Keratinocyte (primary cell): Measurements from ENCODE around the gene OVAAL. TPM values are rescaled to one million over a fixed set of nuclear protein-coding genes. Genes with fewer than 3 reads are reported as not detected.

Source experiments
- DNase-seq: peaks from one replicate; pipeline ENCODE4 v3.0.0-alpha.2; 2011; ENCODE audit warnings: low read depth, missing footprints, low spot score
- FAIRE-seq: peaks from 2 replicates; lab custom pipeline; 2011; peaks lifted over from hg19 to GRCh38; lab: Jason Lieb, UNC
- H2AFZ ChIP-seq: 2 replicates; pipeline ENCODE4 v1.6.0; 2012; ENCODE audit warnings: low read length, control low read depth, inconsistent platforms; ENCODE audit not compliant: control insufficient read depth
- H3K27ac ChIP-seq: 2 replicates; pipeline ENCODE4 v1.5.1; 2011; ENCODE audit warnings: low read length; ENCODE audit not compliant: control insufficient read depth, insufficient read depth
- H3K27me3 ChIP-seq: 3 replicates; pipeline ENCODE4 v1.6.0; 2011; ENCODE audit warnings: low read length; ENCODE audit not compliant: control insufficient read depth, insufficient read depth; ENCODE audit errors: extremely low read depth
- H3K36me3 ChIP-seq, 2 experiments: 2 replicates in 1 of 2; 3 replicates in 1 of 2; pipeline ENCODE4 v1.5.1; 2011; ENCODE audit warnings: low read length in 2 of 2, mild to moderate bottlenecking in 1 of 2; ENCODE audit not compliant: control insufficient read depth in 2 of 2, insufficient read depth in 2 of 2; ENCODE audit errors: extremely low read depth in 1 of 2
- H3K4me1 ChIP-seq: 3 replicates; pipeline ENCODE4 v1.5.1; 2011; ENCODE audit warnings: low read length; ENCODE audit not compliant: control insufficient read depth, insufficient read depth; ENCODE audit errors: extremely low read depth
- H3K4me2 ChIP-seq: 3 replicates; pipeline ENCODE4 v1.6.0; 2011; ENCODE audit warnings: low read depth, low read length; ENCODE audit not compliant: control insufficient read depth, insufficient read depth; ENCODE audit errors: extremely low read depth
- H3K4me3 ChIP-seq, 3 experiments: fragments of 200-600 bp in 1 of 3; sonication (generic) in 1 of 3; 2 replicates in 2 of 3; 3 replicates in 1 of 3; pipeline ENCODE4 v1.5.1; 2011 to 2016; ENCODE audit warnings: low read length in 3 of 3, mild to moderate bottlenecking in 3 of 3, control low read depth in 2 of 3, inconsistent platforms in 1 of 3, low read depth in 1 of 3, mixed read lengths in 1 of 3, mixed run types in 1 of 3, moderate library complexity in 1 of 3; ENCODE audit not compliant: control insufficient read depth in 2 of 3, insufficient read depth in 2 of 3; ENCODE audit errors: extremely low read depth in 1 of 3
- H3K79me2 ChIP-seq: 2 replicates; pipeline ENCODE4 v1.6.0; 2012; ENCODE audit warnings: low read length; ENCODE audit not compliant: control insufficient read depth, insufficient read depth
- H3K9ac ChIP-seq: 3 replicates; pipeline ENCODE4 v1.6.0; 2011; ENCODE audit warnings: low read length; ENCODE audit not compliant: control insufficient read depth, insufficient read depth; ENCODE audit errors: extremely low read depth
- H3K9me1 ChIP-seq: 3 replicates; pipeline ENCODE4 v1.6.0; 2011; ENCODE audit warnings: low read length; ENCODE audit not compliant: control insufficient read depth, insufficient read depth; ENCODE audit errors: extremely low read depth
- H3K9me3 ChIP-seq: 2 replicates; pipeline ENCODE4 v1.5.1; 2012; ENCODE audit warnings: low read depth, low read length; ENCODE audit not compliant: control insufficient read depth
- H4K20me1 ChIP-seq: 3 replicates; pipeline ENCODE4 v1.6.0; 2011; ENCODE audit warnings: low read length; ENCODE audit not compliant: control insufficient read depth, insufficient read depth; ENCODE audit errors: extremely low read depth
- CTCF ChIP-seq, 3 experiments: IDR thresholded peaks in 1 of 3; conservative IDR thresholded peaks in 1 of 3; optimal IDR thresholded peaks in 1 of 3; 2 replicates in 2 of 3; 3 replicates in 1 of 3; pipeline versions ENCODE3 to v1.5.1; 2011; ENCODE audit warnings: low read length in 3 of 3, mild to moderate bottlenecking in 3 of 3, moderate library complexity in 2 of 3, control low read depth in 1 of 3, inconsistent platforms in 1 of 3; ENCODE audit not compliant: insufficient read depth in 2 of 3; ENCODE audit errors: extremely low read depth in 1 of 3
- EZH2 ChIP-seq: IDR thresholded peaks from one replicate; pipeline ENCODE4 v1.6.1; 2012; ENCODE audit warnings: inconsistent platforms, mild to moderate bottlenecking, low read length, moderate library complexity
- dilution Hi-C: fragments of 300-500 bp; cut with MboI; formaldehyde crosslinking; loops from one replicate; pipeline ENCODE4 v1.7.0; 2020; ENCODE audit warnings: low sequenced_read_pairs; ENCODE audit not compliant: extremely low pct_ligation_motif_present
- polyA plus RNA-seq, 5 experiments: library from polyadenylated mRNA; depleted of rRNA in 3 of 5; stranded (reverse) in 3 of 5; stranded (forward) in 1 of 5; unstranded in 1 of 5; fragments of >200 nt; gene quantifications; 1 replicate in 1 of 5; 2 replicates in 3 of 5; 3 replicates in 1 of 5; pipeline versions ENCODE4 v1.2.1 to v1.2.3, GENCODE V29; 2011 to 2012; ENCODE audit warnings: missing spikeins in 2 of 5, low read depth in 1 of 5, low replicate concordance in 1 of 5

The OVAAL gene
- polyA plus RNA-seq, 1 donor (not counting 4 experiments of a cell fraction or from before 2014, with no cell fraction given), result not detected

- no peak overlapping the region for H3K27ac ChIP-seq
- H4K20me1 ChIP-seq, result no peaks in the 10 kb centered on the region
- no peak overlapping the region for H3K4me2 ChIP-seq
- no peaks in the 10 kb centered on the region for H3K79me2 ChIP-seq
- no peaks in the 10 kb centered on the region for H3K9me3 ChIP-seq
- FAIRE-seq, result no peak
- no peak for DNase-seq
- TF ChIP-seq EZH2, result no peak
- no peaks in the 10 kb centered on the region for H3K27me3 ChIP-seq
- H3K9ac ChIP-seq, result no peak overlapping the region
- H2AFZ ChIP-seq, result no peak overlapping the region
- H3K4me1 ChIP-seq, result peaks cover 21% of the 10 kb centered on the region
- no peak overlapping the region for H3K4me3 ChIP-seq
- no peaks in the 10 kb centered on the region for H3K36me3 ChIP-seq
- no peaks in the 10 kb centered on the region for H3K9me1 ChIP-seq
- dilution Hi-C loops, result no loop called here
Measured at GRCh38 chr1:180588121-180588520, 29.4 kb downstream of the OVAAL start.

- Histone ChIP-seq H3K79me2 (no peaks in the 10 kb centered on the region), H3K9me3 (no peaks in the 10 kb centered on the region), H3K36me3 (no peaks in the 10 kb centered on the region), H3K4me1 (peaks cover 15% of the 10 kb centered on the region), H2AFZ (no peak overlapping the region), H3K4me3 (no peak overlapping the region), H4K20me1 (no peaks in the 10 kb centered on the region), H3K9me1 (no peaks in the 10 kb centered on the region), H3K4me2 (no peak overlapping the region), H3K9ac (no peak overlapping the region), H3K27me3 (no peaks in the 10 kb centered on the region), H3K27ac (no peak overlapping the region)
- FAIRE-seq, result no peak
- DNase-seq, result no peak
- TF ChIP-seq EZH2, result no peak
- no peak for TF ChIP-seq CTCF (optimal IDR thresholded peaks at IDR 0.05 in 1 of 3, IDR thresholded peaks at IDR 0.05 in 1 of 3, conservative IDR thresholded peaks at IDR 0.05 in 1 of 3; ENCODE audit: extremely low read depth in 1 of 3, insufficient read depth in 2 of 3, low read length in 3 of 3)
- dilution Hi-C loops, result no loop called here
Measured at GRCh38 chr1:180590889-180591288, 32.1 kb downstream of the OVAAL start.

DNA sequence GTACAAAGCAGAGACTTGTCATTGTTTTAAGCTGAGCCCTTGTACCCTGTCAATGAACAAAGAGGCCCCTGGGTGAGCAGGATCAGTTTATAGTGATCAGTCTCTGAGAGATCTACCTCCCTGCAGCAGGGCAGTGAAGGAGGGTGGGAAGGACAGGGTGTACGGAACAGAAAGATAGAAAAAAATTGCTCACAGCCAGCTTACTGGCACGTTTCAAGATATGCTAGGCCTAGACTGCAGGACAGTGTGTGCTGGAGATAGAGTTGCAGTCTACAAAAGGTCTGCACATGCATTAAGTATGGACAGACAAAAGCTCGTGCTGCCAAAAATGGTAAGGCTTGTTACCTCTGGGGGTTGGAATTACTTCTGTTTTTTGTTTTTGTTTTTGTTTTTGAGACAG is 34.6 kb downstream of the OVAAL start:
- dilution Hi-C loops, result no loop called here
- no peaks in the 10 kb centered on the region for H3K4me1 ChIP-seq
- FAIRE-seq (no peak), DNase-seq (no peak)
- H3K79me2 ChIP-seq, result no peaks in the 10 kb centered on the region
- no peaks in the 10 kb centered on the region for H3K27me3 ChIP-seq
- H3K9me1 ChIP-seq, result no peaks in the 10 kb centered on the region
- TF ChIP-seq EZH2 (no peak), CTCF (optimal IDR thresholded peaks at IDR 0.05 in 1 of 3, IDR thresholded peaks at IDR 0.05 in 1 of 3, conservative IDR thresholded peaks at IDR 0.05 in 1 of 3; ENCODE audit: extremely low read depth in 1 of 3, insufficient read depth in 2 of 3, low read length in 3 of 3) (no peak)
- H3K9ac ChIP-seq, result no peak overlapping the region
- H2AFZ ChIP-seq, result no peak overlapping the region
- no peak overlapping the region for H3K4me3 ChIP-seq
- H3K4me2 ChIP-seq, result no peak overlapping the region
- H3K27ac ChIP-seq, result no peak overlapping the region
- H3K36me3 ChIP-seq, result no peaks in the 10 kb centered on the region
- no peaks in the 10 kb centered on the region for H3K9me3 ChIP-seq
- H4K20me1 ChIP-seq, result no peaks in the 10 kb centered on the region
